HepG2 (cell line): ENCODE data around the gene KCTD8. TPM values are rescaled to one million over a fixed set of nuclear protein-coding genes. Genes with fewer than 3 reads are reported as not detected.
A peak's percentile ranks its signal among the peaks of the same experiment; 100 is the strongest.

Source experiments
- EP300 ChIP-seq, 3 experiments: sonication (generic) in 1 of 3; formaldehyde crosslinking in 1 of 3; IDR thresholded peaks; 2 replicates each; pipeline versions ENCODE4 v1.5.1 to v1.6.1; 2011 to 2020; ENCODE audit warnings: low read depth in 2 of 3, low read length in 2 of 3, borderline replicate concordance in 1 of 3, improper control_type of control experiment in 1 of 3, mild to moderate bottlenecking in 1 of 3, missing genetic modification reagents in 1 of 3, moderate library complexity in 1 of 3
- ISL2 ChIP-seq: sonication (generic); formaldehyde crosslinking; IDR thresholded peaks from 2 replicates; pipeline ENCODE4 v1.5.0; 2020; ENCODE audit warnings: missing genetic modification reagents
- KDM5B ChIP-seq: sonication (generic); formaldehyde crosslinking; IDR thresholded peaks from 2 replicates; pipeline ENCODE4 v1.4.0; 2020; ENCODE audit warnings: missing genetic modification reagents, mild to moderate bottlenecking, borderline replicate concordance
- RBAK ChIP-seq: sonication (generic); formaldehyde crosslinking; IDR thresholded peaks from 2 replicates; pipeline ENCODE4 v1.5.1; 2020; ENCODE audit warnings: mild to moderate bottlenecking, missing genetic modification reagents
- REL ChIP-seq: sonication (generic); formaldehyde crosslinking; conservative IDR thresholded peaks from 2 replicates; pipeline ENCODE4 v1.8.0; 2022; ENCODE audit warnings: mild to moderate bottlenecking, missing genetic modification reagents, moderate library complexity
- RFXANK ChIP-seq: IDR thresholded peaks from 2 replicates; pipeline ENCODE4 v1.6.1; 2016
- WIZ ChIP-seq: sonication (generic); formaldehyde crosslinking; IDR thresholded peaks from 2 replicates; pipeline ENCODE4 v1.5.1; 2020; ENCODE audit warnings: mild to moderate bottlenecking, missing genetic modification reagents
- ZBTB8A ChIP-seq: sonication (generic); formaldehyde crosslinking; IDR thresholded peaks from 2 replicates; pipeline ENCODE4 v1.4.0; 2020; ENCODE audit warnings: mild to moderate bottlenecking, low read depth, missing genetic modification reagents, borderline replicate concordance
- ZNF333 ChIP-seq: sonication (generic); formaldehyde crosslinking; IDR thresholded peaks from 2 replicates; pipeline ENCODE4 v1.4.0; 2020; ENCODE audit warnings: mild to moderate bottlenecking, missing genetic modification reagents, borderline replicate concordance
- ZNF619 ChIP-seq: sonication (generic); formaldehyde crosslinking; IDR thresholded peaks from 2 replicates; pipeline ENCODE4 v1.4.0; 2020; ENCODE audit warnings: mild to moderate bottlenecking, missing genetic modification reagents
- ZNF7 ChIP-seq: IDR thresholded peaks from 2 replicates; pipeline ENCODE4 v1.6.1; 2016; ENCODE audit warnings: missing biosample characterization, missing genetic modification reagents
- polyA plus RNA-seq, 8 experiments: library from polyadenylated mRNA; depleted of rRNA in 3 of 8; stranded (reverse) in 7 of 8; unstranded in 1 of 8; fragments of >200 nt; fragmentation: Illumina TruSeq in 4 of 8; extraction: Trizol in 4 of 8; gene quantifications; 2 replicates each; pipeline versions ENCODE4 v1.2.1 to v1.2.3, GENCODE V29; 2011 to 2016; ENCODE audit warnings: low read depth in 4 of 8, missing spikeins in 1 of 8, mixed read lengths in 1 of 8; ENCODE audit not compliant: insufficient read depth in 1 of 8
- total RNA-seq, 5 experiments: library from RNA; depleted of rRNA; stranded (reverse); fragments of >200 nt; fragmentation: Illumina TruSeq; extraction: Trizol; gene quantifications; 2 replicates each; pipeline ENCODE4 v1.2.3, GENCODE V29; 2016; ENCODE audit warnings: low read depth in 1 of 5
- TF ChIP-seq, protein P1 (sequence below), 2 experiments: sonication (generic) in 1 of 2; formaldehyde crosslinking in 1 of 2; IDR thresholded peaks; 2 replicates each; pipeline versions ENCODE4 v1.4.0 to v1.6.1; 2018 to 2020; ENCODE audit warnings: missing genetic modification reagents in 2 of 2, borderline replicate concordance in 1 of 2, low read depth in 1 of 2, mild to moderate bottlenecking in 1 of 2, missing biosample characterization in 1 of 2

Gene KCTD8
- total and polyA plus RNA-seq, 2 of the 13 experiments (the other 11 are each of a cell fraction or from before 2014, with no cell fraction given) = not detected

- TF ChIP-seq ZNF333 (CRISPR knock-in tag) (no peak), REL (CRISPR knock-in tag) (no peak), WIZ (no peak), KDM5B (peak; percentile 47; the same call in 1 of the 2 replicates), RBAK (no peak), ZNF619 (no peak), EP300 (IDR thresholded peaks at IDR 0.05; ENCODE audit: low read depth in 2 of 2, low read length in 2 of 2) (no peak), EP300 (CRISPR knock-in tag; IDR thresholded peaks at IDR 0.05; ENCODE audit: borderline replicate concordance) (no peak), ZNF7 (no peak), ISL2 (no peak), RFXANK (CRISPR knock-in tag) (no peak), ZBTB8A (CRISPR knock-in tag) (no peak)
- TF ChIP-seq, protein P1, sequence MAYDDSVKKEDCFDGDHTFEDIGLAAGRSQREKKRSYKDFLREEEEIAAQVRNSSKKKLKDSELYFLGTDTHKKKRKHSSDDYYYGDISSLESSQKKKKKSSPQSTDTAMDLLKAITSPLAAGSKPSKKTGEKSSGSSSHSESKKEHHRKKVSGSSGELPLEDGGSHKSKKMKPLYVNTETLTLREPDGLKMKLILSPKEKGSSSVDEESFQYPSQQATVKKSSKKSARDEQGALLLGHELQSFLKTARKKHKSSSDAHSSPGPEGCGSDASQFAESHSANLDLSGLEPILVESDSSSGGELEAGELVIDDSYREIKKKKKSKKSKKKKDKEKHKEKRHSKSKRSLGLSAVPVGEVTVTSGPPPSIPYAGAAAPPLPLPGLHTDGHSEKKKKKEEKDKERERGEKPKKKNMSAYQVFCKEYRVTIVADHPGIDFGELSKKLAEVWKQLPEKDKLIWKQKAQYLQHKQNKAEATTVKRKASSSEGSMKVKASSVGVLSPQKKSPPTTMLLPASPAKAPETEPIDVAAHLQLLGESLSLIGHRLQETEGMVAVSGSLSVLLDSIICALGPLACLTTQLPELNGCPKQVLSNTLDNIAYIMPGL (CRISPR knock-in tag; IDR thresholded peaks at IDR 0.05; ENCODE audit: borderline replicate concordance in 1 of 2, low read depth in 1 of 2) = peak; percentile 46 to 59; a peak in 2 of 4 replicates
These were observed at the start of gene KCTD8 (continued) for GRCh38 chr4:44448521-44449461.
